Measurements from ENCODE around the gene CDK1.

Gene CDK1

DNA sequence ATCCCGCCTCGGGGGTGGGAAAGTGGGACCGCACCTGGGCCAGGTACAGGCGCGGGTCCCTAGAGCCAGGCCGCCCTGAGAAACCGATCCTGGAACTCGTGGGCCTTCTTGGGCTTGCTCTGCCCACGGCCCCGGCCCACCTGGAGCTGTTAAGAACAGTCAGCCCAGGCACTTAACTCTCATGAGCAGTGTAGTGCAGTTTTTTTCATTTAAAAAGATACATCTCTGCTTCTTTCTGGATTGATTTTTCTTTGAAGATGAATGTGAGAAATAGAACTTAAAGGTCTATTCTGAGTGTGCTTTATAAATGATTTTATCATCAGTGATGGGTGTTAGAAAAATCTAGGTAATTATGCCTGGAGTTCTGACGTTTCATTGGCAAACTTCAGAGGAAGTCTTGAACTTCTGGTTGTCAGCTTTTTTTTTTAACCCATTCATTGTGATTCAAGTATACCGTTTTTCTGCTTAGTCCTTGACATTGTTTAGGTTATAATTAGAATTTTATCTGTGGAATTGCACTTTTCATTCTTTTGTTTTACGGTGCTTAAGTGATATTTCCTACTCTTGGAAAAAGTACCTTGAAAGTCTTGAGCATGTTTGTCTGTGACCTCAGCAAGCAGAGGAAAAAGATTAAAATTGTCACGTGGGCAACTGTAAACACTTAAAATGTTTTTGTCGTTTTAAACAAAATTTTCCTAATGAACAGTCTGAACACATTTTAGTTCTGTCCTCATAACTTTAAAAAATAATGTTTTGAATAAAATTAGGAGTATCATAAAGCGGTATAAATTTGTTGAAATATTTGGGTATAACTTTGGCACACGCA, 906 bp downstream of the CDK1 start:
- no peak for DNase-seq

DNA sequence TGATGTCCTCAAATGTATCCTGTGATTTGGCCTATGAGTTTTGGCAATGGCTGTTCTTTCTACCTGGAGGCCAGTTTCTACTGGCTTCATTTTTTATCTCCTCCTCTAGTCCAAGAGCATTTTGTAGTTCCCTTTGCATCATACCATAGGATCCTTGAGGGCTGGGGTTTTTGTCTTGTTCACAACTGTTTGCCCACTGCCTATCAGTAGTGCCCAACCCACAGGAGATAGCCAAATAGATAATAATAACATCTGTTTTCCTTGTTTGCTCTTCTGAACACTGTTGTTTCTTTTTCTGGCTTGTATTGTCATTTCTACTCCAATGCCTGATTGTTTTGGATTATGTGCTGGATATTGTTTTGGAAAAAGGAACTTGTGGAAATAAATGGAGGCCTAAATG, 3.4 kb downstream of the CDK1 start:
- no peak for DNase-seq

DNA sequence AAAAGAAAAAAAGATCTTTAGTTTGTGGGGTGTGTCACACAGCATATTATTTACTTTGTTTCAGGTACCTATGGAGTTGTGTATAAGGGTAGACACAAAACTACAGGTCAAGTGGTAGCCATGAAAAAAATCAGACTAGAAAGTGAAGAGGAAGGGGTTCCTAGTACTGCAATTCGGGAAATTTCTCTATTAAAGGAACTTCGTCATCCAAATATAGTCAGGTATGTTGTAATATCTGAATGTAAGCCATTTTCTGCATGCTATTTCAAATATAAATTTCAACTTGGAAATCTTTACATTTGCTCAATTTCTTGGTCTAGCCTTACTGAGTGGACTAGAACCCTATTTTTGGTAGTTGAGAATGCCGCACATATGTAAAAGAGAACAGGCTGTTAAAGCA, 6.4 kb downstream of the CDK1 start:
- DNase-seq = no peak

DNA sequence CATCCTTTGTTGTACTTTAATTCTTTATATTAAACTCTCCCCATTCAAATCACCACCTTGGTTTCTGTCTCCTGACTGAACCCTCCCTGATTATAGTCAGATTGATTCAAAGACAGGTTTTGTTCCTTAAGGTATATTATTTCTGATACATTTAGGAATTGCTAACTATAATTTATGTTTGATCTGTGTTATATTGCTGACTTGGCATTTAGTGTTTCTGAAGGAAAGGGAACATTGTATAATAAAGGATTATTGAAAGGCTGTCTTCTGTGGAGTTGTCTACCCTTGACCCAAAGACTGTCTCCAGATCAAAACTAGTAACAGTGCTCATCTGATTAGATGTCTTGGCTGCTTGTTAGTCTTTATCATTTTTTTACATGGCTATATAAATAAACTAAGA, 10.3 kb downstream of the CDK1 start:
- DNase-seq = no peak

DNA sequence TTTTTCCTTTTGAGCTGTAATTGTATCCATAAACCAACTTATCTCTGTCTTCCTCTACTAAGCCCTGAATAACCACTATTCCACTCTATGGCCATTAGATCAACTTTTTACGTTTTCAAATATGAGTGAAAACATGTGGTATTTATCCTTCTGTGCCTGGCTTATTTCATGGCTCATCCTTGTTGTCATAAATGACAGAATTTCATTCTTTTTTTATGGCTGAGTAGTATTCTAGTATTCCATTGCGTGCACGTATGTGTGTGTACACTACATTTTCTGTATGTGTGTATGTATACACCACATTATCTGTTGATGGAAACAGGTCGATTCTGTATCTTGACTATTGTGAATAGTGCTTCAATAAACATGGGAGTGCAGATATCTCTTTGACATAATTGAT, 11.1 kb downstream of the CDK1 start:
- no peak for DNase-seq

DNA sequence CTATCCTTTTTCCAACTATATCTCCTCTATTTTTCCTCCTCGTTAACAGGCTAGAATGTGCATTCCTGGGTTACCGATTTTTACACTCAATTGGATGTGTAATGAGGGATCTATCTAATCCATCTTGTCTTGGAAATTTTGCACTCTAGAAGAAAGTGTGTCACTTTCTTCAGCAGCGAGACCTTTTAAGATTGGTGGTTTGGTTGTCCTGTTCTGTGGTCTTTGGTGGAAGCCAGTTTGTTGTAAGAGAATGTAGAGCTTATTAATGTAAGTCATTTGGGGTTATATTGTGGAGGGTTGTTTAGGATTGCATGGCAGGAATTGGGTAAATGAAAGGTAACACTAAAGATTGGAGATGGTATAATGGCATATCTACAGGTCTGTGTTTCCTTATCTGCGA, 16.7 kb downstream of the CDK1 start:
- no peak for DNase-seq

DNA sequence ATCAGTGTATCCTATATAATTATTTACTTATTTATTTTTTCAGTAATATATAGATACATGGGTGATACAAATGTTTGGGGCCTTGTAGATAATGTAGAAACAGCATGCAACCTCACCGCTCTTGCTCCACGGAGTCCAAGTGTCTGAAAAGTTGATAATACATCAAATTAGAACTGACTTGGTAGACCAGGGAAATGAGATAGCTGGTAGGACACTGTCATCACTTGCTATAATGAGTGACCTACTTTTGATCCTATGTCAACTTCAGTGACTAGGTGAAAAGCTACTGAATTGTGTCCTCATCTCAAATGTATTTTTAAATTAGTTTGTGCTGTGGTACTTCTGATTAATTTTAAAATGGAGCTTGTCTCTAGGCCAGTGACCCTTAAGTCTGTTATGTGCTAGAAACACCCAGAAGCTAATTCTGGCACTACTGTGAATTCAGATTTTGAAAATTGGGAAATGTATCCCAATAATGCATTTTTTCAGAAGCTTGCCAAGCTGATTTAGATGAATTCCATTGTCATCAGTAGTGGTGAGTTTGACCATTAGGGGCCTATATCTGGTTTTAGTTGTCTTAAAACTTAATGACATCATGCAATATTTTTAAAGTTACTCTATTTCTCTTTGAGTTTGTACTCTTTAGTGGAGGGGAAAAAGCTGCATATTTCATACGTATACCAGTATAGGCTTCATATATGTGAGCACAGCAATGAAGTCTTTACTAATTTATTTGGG, 17.4 kb downstream of the CDK1 start:
- no peak for DNase-seq

DNA sequence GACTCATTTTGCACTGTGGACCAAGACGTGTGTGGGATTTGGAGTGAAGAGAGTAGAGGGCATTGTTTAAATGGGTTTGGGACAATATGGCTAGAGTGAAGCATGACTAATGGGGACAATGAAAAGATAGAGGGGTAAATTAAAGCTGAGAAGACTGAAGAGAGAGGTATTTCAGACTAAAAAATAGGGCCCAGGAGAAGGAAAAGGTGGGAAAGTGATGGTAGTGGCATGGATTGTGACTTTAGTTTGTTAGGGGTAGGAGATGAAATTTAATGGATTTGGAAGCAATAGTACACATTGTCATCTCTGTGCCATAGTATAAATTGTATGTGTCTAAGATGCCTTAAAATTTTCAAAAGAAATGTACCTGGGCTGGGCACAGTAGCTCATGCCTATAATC, 18.2 kb downstream of the CDK1 start:
- no peak for DNase-seq

DNA sequence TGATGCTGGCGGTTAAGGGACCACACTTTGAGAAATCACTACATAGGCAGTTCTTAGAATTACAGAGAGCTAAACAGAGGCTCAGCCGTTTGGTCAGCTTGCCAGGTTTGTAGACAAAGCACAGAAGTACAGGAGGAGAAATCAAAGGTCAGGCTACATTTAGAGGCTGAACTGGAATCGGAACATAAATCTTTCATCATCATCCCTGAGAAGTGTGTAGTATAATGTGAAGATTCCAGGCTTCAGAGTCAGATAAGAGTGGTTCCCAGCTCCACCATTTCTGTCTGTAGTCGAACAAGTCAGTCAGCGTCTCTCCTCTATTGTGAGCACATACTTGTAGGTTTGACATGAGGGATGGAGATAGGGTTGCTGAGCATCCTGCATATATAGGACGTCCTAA, 18.9 kb downstream of the CDK1 start:
- no peak for DNase-seq

DNA sequence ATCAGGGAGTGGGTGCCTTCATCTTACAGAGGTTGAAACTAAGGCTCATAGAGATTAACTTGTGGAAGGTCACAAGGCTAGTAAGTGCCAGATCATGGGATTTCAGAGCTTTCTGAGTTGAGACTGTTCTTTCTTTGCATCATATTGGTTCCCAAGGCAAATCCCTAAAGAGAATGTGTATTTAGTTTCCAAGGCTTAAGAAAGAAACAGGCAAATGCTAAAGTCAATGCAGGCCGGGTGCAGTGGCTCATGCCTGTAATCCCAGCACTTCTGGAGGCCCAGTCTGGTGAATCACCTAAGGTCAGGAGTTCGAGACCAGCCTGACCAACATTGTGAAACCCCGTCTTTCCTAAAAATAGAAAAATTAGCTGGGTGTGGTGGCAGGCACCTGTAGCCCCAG, 19.8 kb downstream of the CDK1 start:
- no peak for DNase-seq

DNA sequence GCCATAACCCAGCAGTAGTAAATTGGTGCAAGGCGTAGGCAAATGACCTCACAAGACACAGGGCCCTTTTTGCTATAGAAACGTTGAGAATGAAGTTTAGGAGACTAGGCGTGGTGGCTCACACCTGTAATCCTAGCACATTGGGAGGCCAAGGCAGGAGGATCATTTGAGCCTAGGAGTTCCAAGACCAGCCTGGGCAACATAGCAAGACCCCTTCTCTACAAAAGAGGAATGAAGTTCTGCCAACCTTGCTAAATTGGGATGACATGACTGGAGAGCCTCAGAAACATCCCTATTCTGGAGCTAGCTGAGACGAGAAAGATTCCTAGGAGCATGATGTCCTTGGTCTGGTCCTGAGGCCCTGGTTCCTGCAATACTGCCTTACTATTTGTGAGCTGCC, 20.6 kb downstream of the CDK1 start:
- DNase-seq = no peak

DNA sequence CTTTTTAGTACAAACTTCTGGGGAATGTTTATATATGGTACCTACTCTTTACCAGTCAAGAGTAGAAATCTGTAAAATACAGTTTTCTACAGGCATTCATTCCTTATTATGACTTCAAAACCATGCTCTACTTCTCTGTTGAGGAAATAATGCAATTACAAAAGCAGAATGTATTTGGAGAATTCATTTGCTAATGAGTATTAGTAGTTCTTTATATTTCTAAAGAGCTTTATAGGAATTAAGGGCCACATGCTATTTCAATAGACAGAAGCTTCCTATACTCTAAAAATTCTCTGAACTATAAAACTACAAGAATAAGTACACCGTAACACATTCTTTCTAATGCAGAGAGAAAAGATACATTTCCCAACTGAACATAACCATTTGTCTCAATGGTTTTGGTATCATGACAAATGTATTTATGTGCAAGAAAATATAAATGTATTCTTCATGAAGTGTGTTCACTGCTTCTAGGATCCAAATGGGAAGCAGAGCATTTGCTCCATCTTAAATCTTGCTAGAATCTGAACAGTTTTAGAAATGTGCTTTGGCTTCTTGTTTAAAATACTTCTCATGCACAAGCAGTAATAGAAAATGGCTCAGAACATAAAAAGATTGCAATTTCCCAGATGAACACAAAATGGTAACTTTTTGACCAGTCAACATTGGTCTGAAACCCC, 21.8 kb downstream of the CDK1 start:
- DNase-seq = no peak

DNA sequence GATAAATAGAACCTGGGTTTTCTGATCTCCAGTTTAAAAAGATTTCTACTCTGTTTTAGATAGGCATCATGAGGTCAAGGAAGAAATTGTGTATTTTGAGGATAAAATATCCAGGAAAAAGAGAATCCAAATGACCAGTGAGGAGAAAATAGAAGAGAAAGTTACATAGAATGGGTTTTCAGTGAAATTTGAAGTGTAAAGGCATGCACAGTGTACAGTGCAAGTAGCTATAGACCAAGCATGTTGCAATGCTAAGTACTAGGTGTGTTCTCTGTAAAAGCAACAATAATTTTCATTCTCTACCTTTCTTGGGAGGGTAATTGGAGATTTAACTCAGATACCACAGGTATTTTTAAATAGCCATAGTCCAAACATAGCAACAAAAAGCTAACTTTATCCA, 22.6 kb downstream of the CDK1 start:
- no peak for DNase-seq

DNA sequence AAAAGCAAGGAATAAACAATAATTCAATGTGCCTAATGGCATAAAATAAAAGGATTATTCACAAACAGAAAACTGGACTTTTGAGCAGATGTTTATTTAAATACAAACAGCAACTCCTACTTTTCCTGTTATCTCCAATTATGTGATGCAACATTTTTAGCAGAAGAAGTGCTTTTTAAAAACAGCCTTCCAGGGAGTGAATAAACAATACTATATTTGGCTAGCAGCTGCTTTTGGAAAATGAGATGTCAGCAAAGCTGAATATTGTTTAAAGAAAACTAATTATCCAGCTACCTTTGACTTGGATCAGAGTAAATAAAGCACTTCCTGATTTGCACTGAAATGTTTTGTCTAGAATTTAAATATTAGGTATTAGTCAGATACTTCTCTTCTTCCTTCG, 23.2 kb downstream of the CDK1 start:
- no peak for DNase-seq

DNA sequence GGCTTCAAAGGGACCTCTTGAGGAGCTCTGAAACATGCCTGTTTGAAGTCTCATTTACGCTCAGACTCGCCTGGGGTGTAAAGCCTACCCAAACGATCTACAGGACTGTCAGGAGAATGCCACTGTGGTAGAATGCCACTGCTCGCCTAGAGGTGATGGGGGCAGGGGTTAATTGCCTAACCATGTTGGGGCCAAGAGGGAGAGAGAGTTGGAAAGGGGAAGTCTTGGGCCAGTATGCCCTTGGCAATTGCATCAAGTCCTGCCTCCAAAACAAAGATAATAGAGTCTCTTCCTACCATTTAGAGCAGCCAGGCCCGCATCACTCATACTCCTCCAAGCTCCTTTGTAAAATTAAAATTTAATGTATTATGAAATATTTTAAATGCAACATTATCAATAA, 25.2 kb downstream of the CDK1 start:
- no peak for DNase-seq

DNA sequence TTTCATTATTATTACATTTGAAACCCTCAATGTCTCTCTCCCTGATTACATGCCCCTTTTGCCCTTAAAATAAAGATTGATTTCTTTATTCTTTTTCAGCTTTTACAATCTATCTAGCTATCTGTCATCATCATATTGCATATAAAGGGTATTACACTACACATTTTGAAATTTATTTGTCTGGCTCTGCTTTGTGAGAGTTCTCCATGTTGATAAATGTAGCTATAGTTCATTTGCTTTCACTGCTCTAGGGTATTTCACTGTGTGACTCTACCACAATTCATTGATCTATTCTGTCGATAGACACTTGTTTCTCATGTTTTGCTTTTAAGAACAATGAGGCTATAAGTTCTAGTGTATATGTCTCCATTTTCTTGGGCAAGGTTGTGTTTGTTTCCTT, 25.6 kb downstream of the CDK1 start:
- no peak for DNase-seq

DNA sequence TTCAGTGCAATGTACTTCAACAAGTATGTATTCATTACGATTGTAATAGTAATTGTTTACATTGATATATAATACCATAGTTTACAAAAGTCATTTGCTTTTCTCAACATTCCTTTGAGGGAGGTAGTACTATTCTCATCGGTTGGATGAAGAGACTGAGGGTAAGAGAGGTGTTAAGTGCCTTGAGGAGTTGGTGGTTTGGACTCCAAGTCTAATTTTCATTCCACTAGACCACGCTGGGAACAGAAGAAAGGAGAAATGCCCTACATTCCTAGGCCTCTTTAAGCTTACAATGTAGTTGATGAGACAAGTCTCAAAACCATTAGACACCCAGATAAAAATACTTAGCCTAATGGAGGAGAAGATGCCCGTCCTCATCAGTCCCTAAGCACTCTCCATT, 28.6 kb downstream of the CDK1 start:
- no peak for DNase-seq

DNA sequence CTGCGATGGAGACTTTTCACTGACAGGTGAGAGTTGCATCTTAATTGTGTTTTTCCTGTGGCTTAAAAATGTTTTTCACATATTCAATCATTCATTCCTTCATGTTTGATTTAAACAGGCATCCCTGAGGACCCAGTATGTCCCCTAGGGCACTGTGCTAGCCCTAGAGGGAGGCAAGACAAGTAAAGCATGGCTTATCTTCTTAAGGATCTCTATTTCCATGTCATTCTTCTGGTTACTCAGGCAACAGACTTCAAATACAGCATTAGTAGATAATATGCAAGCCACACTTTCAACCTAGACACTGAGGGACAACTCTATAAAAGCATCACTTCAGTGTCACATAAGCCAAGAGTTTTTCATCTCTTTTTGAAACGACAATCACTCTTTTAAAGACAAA, 29.2 kb downstream of the CDK1 start:
- DNase-seq = no peak

DNA sequence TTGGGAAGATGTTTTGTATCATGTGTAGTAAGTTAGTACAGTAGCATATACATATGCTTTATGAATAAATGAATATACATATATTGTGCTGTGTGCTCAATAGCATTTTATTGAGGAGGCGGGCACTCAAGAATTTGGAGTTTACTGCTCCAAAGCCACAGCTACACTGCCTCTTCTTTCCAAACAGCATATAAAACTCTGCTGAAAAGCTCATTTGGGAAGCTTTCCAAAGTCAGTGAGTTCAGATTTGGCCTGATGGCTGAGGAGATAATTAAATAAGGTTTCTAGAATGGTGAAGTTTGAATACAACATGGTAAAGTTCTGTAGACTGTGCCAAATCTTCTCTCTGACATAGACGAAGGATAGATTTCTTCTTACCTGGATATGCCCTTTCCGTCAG, 29.8 kb downstream of the CDK1 start:
- DNase-seq = no peak

DNA sequence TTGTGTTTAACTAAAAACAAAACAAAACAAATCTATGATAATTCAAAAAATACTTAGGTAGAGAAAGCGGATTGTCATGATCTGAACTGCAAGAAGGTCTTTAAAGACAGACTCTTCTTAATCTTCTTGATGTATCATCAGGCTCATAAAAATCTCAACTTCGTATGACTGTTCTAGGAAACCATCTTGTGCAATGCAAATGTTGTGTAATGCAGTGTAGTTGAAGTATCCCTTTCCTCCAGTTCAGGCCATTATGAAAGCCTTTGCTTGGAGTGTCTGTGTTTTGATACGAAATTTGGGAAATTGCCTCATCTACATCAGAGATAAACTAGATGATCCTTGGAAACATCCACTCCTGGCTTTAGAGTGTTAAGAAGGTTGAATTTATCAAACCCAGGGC, 30.9 kb downstream of the CDK1 start:
- no peak for DNase-seq

DNA sequence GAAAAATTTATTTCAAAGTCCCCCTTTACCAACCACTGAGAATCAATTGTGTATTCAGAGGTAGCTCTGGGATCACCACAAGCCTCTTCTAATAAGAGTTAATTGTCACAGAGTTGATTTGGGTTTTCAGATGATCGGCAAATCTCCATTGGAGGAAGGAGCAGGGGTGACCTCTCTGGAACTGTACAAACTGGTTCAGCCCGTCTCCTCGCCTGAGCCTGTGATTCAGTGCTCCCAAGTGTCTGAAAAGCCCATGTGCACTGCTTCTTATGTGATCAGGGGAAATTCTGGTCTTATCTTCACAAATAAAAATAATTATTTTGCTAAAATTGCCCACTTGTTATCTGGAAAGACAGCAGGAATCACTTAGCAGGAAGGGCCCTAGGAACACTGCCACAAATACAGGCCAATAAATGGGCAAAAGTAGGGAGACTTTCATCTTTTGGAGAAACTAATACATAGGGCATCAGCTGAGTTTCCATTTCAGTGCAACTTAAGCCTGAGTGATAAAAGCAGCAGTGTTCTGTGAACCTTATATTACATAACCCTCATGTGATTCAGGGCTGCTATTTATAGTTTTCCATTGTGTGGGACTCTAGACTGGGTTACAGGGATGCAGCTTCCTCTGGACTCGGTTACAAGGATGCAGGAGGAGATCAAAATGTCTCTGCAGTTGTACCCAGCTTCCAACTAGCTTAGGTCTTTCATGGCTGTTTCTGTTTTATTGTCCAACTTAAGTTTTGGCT, 32.3 kb downstream of the CDK1 start:
- DNase-seq = no peak

DNA sequence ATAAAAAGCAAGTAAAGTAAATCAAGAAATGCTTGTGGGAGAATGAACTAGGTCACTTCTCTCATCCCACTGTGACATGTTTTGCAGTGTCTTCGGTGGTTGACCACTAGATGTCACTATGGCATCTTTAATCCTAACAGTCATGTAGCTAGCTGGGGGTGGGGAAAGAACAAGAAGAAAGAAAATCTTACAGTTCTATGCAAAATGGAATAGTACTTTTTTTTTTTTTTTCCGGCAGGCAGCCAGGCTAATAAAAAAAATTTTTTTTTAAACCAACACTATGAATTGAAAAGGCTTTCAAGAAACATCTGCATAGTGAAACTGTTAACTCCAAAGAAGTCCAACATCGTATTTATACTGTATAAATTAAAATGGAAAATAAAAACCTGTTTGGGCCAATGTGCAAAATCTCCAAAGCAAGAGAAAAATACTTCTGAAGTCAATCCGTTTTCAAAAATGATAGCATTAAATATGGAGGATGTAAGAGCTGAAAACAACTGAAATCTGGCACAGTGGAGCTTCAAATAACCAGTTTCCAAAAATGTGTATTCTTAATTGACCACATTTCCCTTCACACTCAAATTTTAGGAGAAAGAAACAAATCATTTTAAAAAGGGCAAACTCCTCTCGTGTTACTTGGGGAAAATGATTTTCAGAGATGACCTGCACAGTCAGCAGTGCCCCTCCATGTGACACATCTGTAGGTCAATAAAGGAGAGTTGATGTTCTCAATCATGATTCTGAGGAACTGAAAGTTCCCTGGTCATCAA, 38.5 kb downstream of the CDK1 start:
- DNase-seq = peak; percentile 76

DNA sequence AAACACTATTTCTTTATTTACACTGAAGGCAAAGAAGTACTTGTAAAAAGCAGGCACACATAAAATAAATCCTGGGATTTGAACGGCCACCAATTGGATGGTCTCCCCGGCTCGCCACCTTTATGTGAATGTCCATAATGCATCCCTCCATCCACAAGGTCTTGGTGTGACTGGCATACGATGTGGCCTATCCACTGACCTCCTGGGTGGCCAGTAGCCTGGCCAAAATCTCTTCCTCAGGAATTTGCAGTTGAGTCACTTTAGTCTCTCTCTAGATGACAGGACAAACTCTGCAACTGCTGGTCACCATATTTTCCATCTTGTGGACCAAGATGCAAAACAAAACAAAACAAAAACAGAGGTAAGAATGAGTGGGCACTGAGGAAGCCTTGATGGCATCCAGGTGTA, 39.1 kb downstream of the CDK1 start:
- DNase-seq = no peak
